SU-DHL-6 (cell line): ENCODE results near the gene KNTC1.

Experiments used
- EZH2phosphoT487 ChIP-seq: fragments of 200-600 bp; sonication (generic), shearing (Covaris generic); conservative IDR thresholded peaks from 2 replicates; pipeline ENCODE4 v1.6.1; 2018; ENCODE audit warnings: mild to moderate bottlenecking, antibody characterized with exemption, low read length, moderate library complexity, mixed read lengths
- TF ChIP-seq, protein P1 (sequence below): fragments of 200-600 bp; sonication (generic); IDR thresholded peaks from one replicate; pipeline ENCODE4 v1.5.1; 2017; ENCODE audit warnings: antibody characterized with exemption, mild to moderate bottlenecking, low read length, moderate library complexity; ENCODE audit not compliant: insufficient read depth, poor library complexity, severe bottlenecking

- TF ChIP-seq, protein P1, sequence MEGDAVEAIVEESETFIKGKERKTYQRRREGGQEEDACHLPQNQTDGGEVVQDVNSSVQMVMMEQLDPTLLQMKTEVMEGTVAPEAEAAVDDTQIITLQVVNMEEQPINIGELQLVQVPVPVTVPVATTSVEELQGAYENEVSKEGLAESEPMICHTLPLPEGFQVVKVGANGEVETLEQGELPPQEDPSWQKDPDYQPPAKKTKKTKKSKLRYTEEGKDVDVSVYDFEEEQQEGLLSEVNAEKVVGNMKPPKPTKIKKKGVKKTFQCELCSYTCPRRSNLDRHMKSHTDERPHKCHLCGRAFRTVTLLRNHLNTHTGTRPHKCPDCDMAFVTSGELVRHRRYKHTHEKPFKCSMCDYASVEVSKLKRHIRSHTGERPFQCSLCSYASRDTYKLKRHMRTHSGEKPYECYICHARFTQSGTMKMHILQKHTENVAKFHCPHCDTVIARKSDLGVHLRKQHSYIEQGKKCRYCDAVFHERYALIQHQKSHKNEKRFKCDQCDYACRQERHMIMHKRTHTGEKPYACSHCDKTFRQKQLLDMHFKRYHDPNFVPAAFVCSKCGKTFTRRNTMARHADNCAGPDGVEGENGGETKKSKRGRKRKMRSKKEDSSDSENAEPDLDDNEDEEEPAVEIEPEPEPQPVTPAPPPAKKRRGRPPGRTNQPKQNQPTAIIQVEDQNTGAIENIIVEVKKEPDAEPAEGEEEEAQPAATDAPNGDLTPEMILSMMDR = no peak
- TF ChIP-seq EZH2phosphoT487 = no peak
Measured at GRCh38 chr12:122544537-122544936, 17.5 kb downstream of the KNTC1 start.
